Endothelial cell of umbilical vein (primary cell): ENCODE results near the gene DGKI. TPM values are rescaled to one million over a fixed set of nuclear protein-coding genes. Genes with fewer than 3 reads are reported as not detected.
A peak's percentile ranks its signal among the peaks of the same experiment; 100 is the strongest.

Experiments
- BruUV-seq: library from RNA; stranded (reverse); fragments of 400-500 nt; replicated peaks from 2 replicates; lab custom pipeline; 2021; lab: Mats Ljungman, UMichigan
- CTCF ChIA-PET: fragments of 300-600, 350-600 bp; sonication (Branson Sonifier 250); formaldehyde crosslinking; loops from one replicate; lab custom pipeline; 2021; ENCODE audit warnings: antibody characterized with exemption, inconsistent platforms; lab: Charles Lee
- POLR2A ChIA-PET: fragments of 300-600, 350-600 bp; sonication (Branson Sonifier 250); formaldehyde crosslinking; loops from one replicate; lab custom pipeline; 2021; ENCODE audit warnings: antibody characterized with exemption, inconsistent platforms; lab: Charles Lee
- DNase-seq: peaks from one replicate; pipeline ENCODE4 v3.0.0-alpha.2; 2011; ENCODE audit warnings: low read depth, low spot score
- FAIRE-seq: peaks from 2 replicates; lab custom pipeline; 2011; peaks lifted over from hg19 to GRCh38; lab: Jason Lieb, UNC
- H2AFZ ChIP-seq: 2 replicates; pipeline ENCODE4 v1.6.0; 2012; ENCODE audit warnings: low read depth, low read length, control low read depth, inconsistent platforms
- H3K27ac ChIP-seq: 2 replicates; pipeline ENCODE4 v1.5.1; 2011; ENCODE audit warnings: low read depth, mild to moderate bottlenecking, control low read depth, low read length, moderate library complexity; ENCODE audit not compliant: insufficient read depth
- H3K27me3 ChIP-seq, 2 experiments: 2 replicates each; pipeline versions ENCODE4 v1.6.0 to v1.6.1; 2011; ENCODE audit warnings: low read length in 2 of 2, mixed read lengths in 1 of 2; ENCODE audit not compliant: control insufficient read depth in 2 of 2, insufficient read depth in 2 of 2
- H3K36me3 ChIP-seq, 2 experiments: 2 replicates in 1 of 2; 3 replicates in 1 of 2; pipeline ENCODE4 v1.5.1; 2011; ENCODE audit warnings: low read length in 2 of 2, mild to moderate bottlenecking in 1 of 2, moderate library complexity in 1 of 2; ENCODE audit not compliant: control insufficient read depth in 2 of 2, insufficient read depth in 2 of 2; ENCODE audit errors: extremely low read depth in 1 of 2
- H3K4me1 ChIP-seq: 3 replicates; pipeline ENCODE4 v1.5.1; 2011; ENCODE audit warnings: mild to moderate bottlenecking, low read length; ENCODE audit not compliant: control insufficient read depth, insufficient read depth; ENCODE audit errors: extremely low read depth
- H3K4me2 ChIP-seq: 2 replicates; pipeline ENCODE4 v1.6.1; 2011; ENCODE audit warnings: low read length, control low read depth, mixed read lengths; ENCODE audit not compliant: insufficient read depth
- H3K4me3 ChIP-seq, 3 experiments: fragments of 200-600 bp in 1 of 3; sonication (generic), shearing (Covaris generic) in 1 of 3; replicated peaks in 1 of 3; 2 replicates each; pipeline ENCODE4 v1.5.1; 2011 to 2016; ENCODE audit warnings: control low read depth in 3 of 3, low read length in 3 of 3, mild to moderate bottlenecking in 2 of 3, inconsistent platforms in 1 of 3, low read depth in 1 of 3, moderate library complexity in 1 of 3; ENCODE audit not compliant: insufficient read depth in 1 of 3
- H3K79me2 ChIP-seq: 2 replicates; pipeline ENCODE4 v1.6.0; 2012; ENCODE audit warnings: low read length, inconsistent platforms; ENCODE audit not compliant: control insufficient read depth, insufficient read depth
- H3K9ac ChIP-seq: replicated peaks from 2 replicates; pipeline ENCODE3; 2011; ENCODE audit warnings: low read length, control low read depth; ENCODE audit not compliant: insufficient read depth; ENCODE audit errors: extremely low read depth
- H3K9me1 ChIP-seq: replicated peaks from 3 replicates; pipeline ENCODE4 v1.6.0; 2011; ENCODE audit warnings: mild to moderate bottlenecking, low read length; ENCODE audit not compliant: control insufficient read depth, insufficient read depth; ENCODE audit errors: extremely low read depth
- H3K9me3 ChIP-seq: replicated peaks from 2 replicates; pipeline ENCODE4 v1.5.1; 2012; ENCODE audit warnings: low read length, inconsistent platforms; ENCODE audit not compliant: control insufficient read depth, insufficient read depth
- H4K20me1 ChIP-seq: replicated peaks from 2 replicates; pipeline ENCODE3; 2011; ENCODE audit warnings: mild to moderate bottlenecking, low read length; ENCODE audit not compliant: control insufficient read depth, insufficient read depth; ENCODE audit errors: extremely low read depth
- EZH2 ChIP-seq: IDR thresholded peaks from 2 replicates; pipeline ENCODE4 v1.6.1; 2012; ENCODE audit warnings: borderline replicate concordance, low read depth, mild to moderate bottlenecking, moderate library complexity, low read length, inconsistent platforms; ENCODE audit not compliant: severe bottlenecking
- FOS ChIP-seq: IDR thresholded peaks from 2 replicates; pipeline ENCODE4 v1.6.1; 2011; ENCODE audit warnings: mild to moderate bottlenecking, low read length, moderate library complexity, borderline replicate concordance; ENCODE audit not compliant: insufficient read depth
- GATA2 ChIP-seq: IDR thresholded peaks from 2 replicates; pipeline ENCODE4 v1.7.0; 2011; ENCODE audit warnings: low read depth, mild to moderate bottlenecking, moderate library complexity, mixed read lengths, low read length; ENCODE audit not compliant: insufficient read length, insufficient read depth
- JUN ChIP-seq: IDR thresholded peaks from 2 replicates; pipeline ENCODE4 v1.6.1; 2011; ENCODE audit warnings: borderline replicate concordance, low read depth; ENCODE audit not compliant: insufficient read length, insufficient read depth
- MYC ChIP-seq: IDR thresholded peaks from one replicate; pipeline ENCODE4 v1.6.1; 2011; ENCODE audit warnings: mild to moderate bottlenecking, low read depth, low read length
- POLR2A ChIP-seq: IDR thresholded peaks from 2 replicates; pipeline ENCODE4 v1.6.1; 2012; ENCODE audit warnings: low read depth, mild to moderate bottlenecking, control low read depth, low read length
- POLR2AphosphoS5 ChIP-seq: IDR thresholded peaks from 2 replicates; pipeline ENCODE4 v1.6.1; 2012; ENCODE audit warnings: low read depth, mild to moderate bottlenecking, control low read depth, low read length, moderate library complexity; ENCODE audit not compliant: insufficient read depth
- dilution Hi-C: fragments of 300-500 bp; cut with MboI; formaldehyde crosslinking; loops from one replicate; pipeline ENCODE4 v1.15.0; 2019; ENCODE audit warnings: low sequenced_read_pairs; ENCODE audit not compliant: extremely low pct_ligation_motif_present
- intact Hi-C: fragments of 100-400 bp; cut with micrococcal nuclease; formaldehyde crosslinking; loops from one replicate; pipeline ENCODE4 v1.10.0; 2022
- polyA plus RNA-seq, 4 experiments: library from polyadenylated mRNA; depleted of rRNA in 3 of 4; stranded (reverse) in 3 of 4; unstranded in 1 of 4; fragments of >200 nt; gene quantifications; 2 replicates each; pipeline versions ENCODE4 v1.2.1 to v1.2.3, GENCODE V29; 2011 to 2012; ENCODE audit warnings: missing spikeins in 1 of 4
- total RNA-seq: library from RNA; stranded (reverse); gene quantifications from 2 replicates; pipeline ENCODE4 v1.2.3, GENCODE V29; 2021
- TF ChIP-seq, protein P1 (sequence below): IDR thresholded peaks from 2 replicates; pipeline ENCODE4 v1.6.1; 2011; ENCODE audit not compliant: insufficient read depth, insufficient read length
- TF ChIP-seq, protein P2 (sequence below), 2 donors: IDR thresholded peaks; 1 replicate in 1 of 2; 2 replicates in 1 of 2; pipeline ENCODE4 v1.5.1; 2011; ENCODE audit warnings: low read length in 2 of 2, mild to moderate bottlenecking in 2 of 2, moderate library complexity in 2 of 2, control low read depth in 1 of 2, inconsistent platforms in 1 of 2, low read depth in 1 of 2; ENCODE audit not compliant: insufficient read depth in 1 of 2; ENCODE audit errors: extremely low read depth in 1 of 2

Gene DGKI
- total and polyA plus RNA-seq, 2 donors (not counting 3 experiments of a cell fraction or from before 2014, with no cell fraction given), result 0.11 to 0.51 TPM

DNA sequence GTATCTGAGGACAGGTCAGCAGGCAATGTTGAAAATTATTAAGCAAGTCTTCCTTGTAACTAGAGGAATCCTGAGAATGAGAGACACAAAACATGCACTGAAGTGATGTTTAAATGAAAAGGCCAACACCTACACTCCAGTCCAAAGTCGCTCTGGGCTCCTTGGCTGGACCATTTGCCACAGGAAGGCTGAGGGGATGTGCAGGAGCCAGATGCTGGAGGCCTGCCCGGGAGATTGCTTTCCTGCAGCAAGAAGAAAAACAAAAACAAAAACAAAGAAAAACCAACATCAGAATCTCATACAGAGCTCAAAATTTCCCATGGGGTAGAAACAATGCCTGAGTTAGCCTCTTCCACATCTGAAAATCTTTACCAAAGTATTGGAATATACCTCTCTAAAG, 157.0 kb downstream of the DGKI start:
- Histone ChIP-seq H3K9ac (no peak overlapping the region), H3K4me3 (no peak overlapping the region), H3K9me3 (no peaks in the 10 kb centered on the region), H3K79me2 (no peaks in the 10 kb centered on the region), H3K9me1 (no peaks in the 10 kb centered on the region), H3K36me3 (no peaks in the 10 kb centered on the region), H3K27ac (no peak overlapping the region), H3K27me3 (no peaks in the 10 kb centered on the region), H3K4me2 (no peak overlapping the region), H2AFZ (no peak overlapping the region), H3K4me1 (peaks cover 7% of the 10 kb centered on the region), H4K20me1 (no peaks in the 10 kb centered on the region)
- intact Hi-C loops (no loop called here), dilution Hi-C loops (no loop called here)
- ChIA-PET POLR2A (no interaction called here), CTCF (interaction anchor here (0.7 to 1.0 kb wide), 3 partner anchors 10 to 192 kb away, joined by 3 read pairs; no protein-coding TSS in a partner anchor)
- TF ChIP-seq EZH2 (no peak), POLR2A (no peak), MYC (no peak), FOS (no peak), POLR2AphosphoS5 (no peak), GATA2 (no peak), JUN (no peak)
- TF ChIP-seq, protein P1, sequence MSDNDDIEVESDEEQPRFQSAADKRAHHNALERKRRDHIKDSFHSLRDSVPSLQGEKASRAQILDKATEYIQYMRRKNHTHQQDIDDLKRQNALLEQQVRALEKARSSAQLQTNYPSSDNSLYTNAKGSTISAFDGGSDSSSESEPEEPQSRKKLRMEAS, result no peak
- TF ChIP-seq, protein P2, sequence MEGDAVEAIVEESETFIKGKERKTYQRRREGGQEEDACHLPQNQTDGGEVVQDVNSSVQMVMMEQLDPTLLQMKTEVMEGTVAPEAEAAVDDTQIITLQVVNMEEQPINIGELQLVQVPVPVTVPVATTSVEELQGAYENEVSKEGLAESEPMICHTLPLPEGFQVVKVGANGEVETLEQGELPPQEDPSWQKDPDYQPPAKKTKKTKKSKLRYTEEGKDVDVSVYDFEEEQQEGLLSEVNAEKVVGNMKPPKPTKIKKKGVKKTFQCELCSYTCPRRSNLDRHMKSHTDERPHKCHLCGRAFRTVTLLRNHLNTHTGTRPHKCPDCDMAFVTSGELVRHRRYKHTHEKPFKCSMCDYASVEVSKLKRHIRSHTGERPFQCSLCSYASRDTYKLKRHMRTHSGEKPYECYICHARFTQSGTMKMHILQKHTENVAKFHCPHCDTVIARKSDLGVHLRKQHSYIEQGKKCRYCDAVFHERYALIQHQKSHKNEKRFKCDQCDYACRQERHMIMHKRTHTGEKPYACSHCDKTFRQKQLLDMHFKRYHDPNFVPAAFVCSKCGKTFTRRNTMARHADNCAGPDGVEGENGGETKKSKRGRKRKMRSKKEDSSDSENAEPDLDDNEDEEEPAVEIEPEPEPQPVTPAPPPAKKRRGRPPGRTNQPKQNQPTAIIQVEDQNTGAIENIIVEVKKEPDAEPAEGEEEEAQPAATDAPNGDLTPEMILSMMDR (IDR thresholded peaks at IDR 0.05; ENCODE audit: extremely low read depth in 1 of 2, insufficient read depth in 1 of 2, low read depth in 1 of 2, low read length in 2 of 2), result no peak
- no TSS peak for BruUV-seq
- peak; percentile 8 for DNase-seq
- FAIRE-seq, result no peak
